Activated CD8-positive, alpha-beta memory T cell treated with anti-CD3 and anti-CD28 coated beads, Interleukin-2, amount 50 U/mL, for 24 hours (primary cell): ENCODE results near the gene KRT14.
"Not testable (repeated sequence)": the region's sequence is repeated elsewhere in the genome, so short reads cannot be mapped to it uniquely, and the experiment has no call there.

Experiments
- DNase-seq: peaks from one replicate; pipeline ENCODE4 v3.0.0-alpha.2; 2020; ENCODE audit errors: extremely low read depth

KRT14 gene

GRCh38 chr17:41586863-41587495, at the start of gene KRT14:
KRT14 (minus strand) TSS chr17:41586895; CDS start chr17:41586834, 61 bp downstream.
- DNase-seq, result no peak

GRCh38 chr17:41635121-41636097, 48.7 kb upstream of the KRT14 start:
- DNase-seq, result no peak

- DNase-seq, result no peak
Measured at GRCh38 chr17:41634639-41635038, 47.9 kb upstream of the KRT14 start.

GRCh38 chr17:41633556-41634199, 47.0 kb upstream of the KRT14 start:
- no peak for DNase-seq

GRCh38 chr17:41632482-41633105, 45.9 kb upstream of the KRT14 start:
- DNase-seq, result no peak

- DNase-seq, result no peak
Measured at GRCh38 chr17:41631898-41632285, 45.2 kb upstream of the KRT14 start.

GRCh38 chr17:41631025-41631897, 44.6 kb upstream of the KRT14 start:
- DNase-seq, result no peak

- no peak for DNase-seq
Measured at GRCh38 chr17:41629826-41630670, 43.4 kb upstream of the KRT14 start.

GRCh38 chr17:41629316-41629715, 42.6 kb upstream of the KRT14 start:
- DNase-seq, result no peak

GRCh38 chr17:41628621-41629255, 42.0 kb upstream of the KRT14 start:
- DNase-seq, result not testable (repeated sequence)

- not testable (repeated sequence) for DNase-seq
Measured at GRCh38 chr17:41628073-41628370, 41.3 kb upstream of the KRT14 start.

GRCh38 chr17:41627316-41628072, 40.8 kb upstream of the KRT14 start:
- no peak for DNase-seq

GRCh38 chr17:41626914-41627295, 40.2 kb upstream of the KRT14 start:
- DNase-seq, result not testable (repeated sequence)

GRCh38 chr17:41626028-41626913, 39.6 kb upstream of the KRT14 start:
- DNase-seq, result not testable (repeated sequence)

GRCh38 chr17:41625602-41626001, 38.9 kb upstream of the KRT14 start:
- no peak for DNase-seq

GRCh38 chr17:41624208-41625101, 37.8 kb upstream of the KRT14 start, which contains the start of gene KRT17:
KRT17 (minus strand) TSS chr17:41624575; CDS start chr17:41624509, 66 bp downstream.
- DNase-seq, result no peak
